GM19099 (cell line): ENCODE data around the gene DUSP22.

Experiments used
- POLR2A ChIP-seq: IDR thresholded peaks from 3 replicates; pipeline ENCODE4 v1.6.1; 2011; ENCODE audit warnings: low read depth; ENCODE audit not compliant: insufficient read length; ENCODE audit errors: extremely low read depth

DUSP22 gene

GRCh38 chr6:373773-374724 is 81.8 kb downstream of the DUSP22 start:
- TF ChIP-seq POLR2A = no peak

GRCh38 chr6:374956-375355 is 82.7 kb downstream of the DUSP22 start:
- TF ChIP-seq POLR2A = no peak

GRCh38 chr6:376827-377640 is 84.7 kb downstream of the DUSP22 start:
- TF ChIP-seq POLR2A = no peak

- no peak for TF ChIP-seq POLR2A
Observed at GRCh38 chr6:378090-378957, 86.0 kb downstream of the DUSP22 start.

- TF ChIP-seq POLR2A = no peak
Observed at GRCh38 chr6:378958-379409, 86.7 kb downstream of the DUSP22 start.

GRCh38 chr6:379410-380181 is 87.3 kb downstream of the DUSP22 start:
- no peak for TF ChIP-seq POLR2A

GRCh38 chr6:380234-381218 is 88.2 kb downstream of the DUSP22 start:
- no peak for TF ChIP-seq POLR2A

- no peak for TF ChIP-seq POLR2A
Observed at GRCh38 chr6:381742-382461, 89.6 kb downstream of the DUSP22 start.

- TF ChIP-seq POLR2A = no peak
Observed at GRCh38 chr6:382883-383810, 90.9 kb downstream of the DUSP22 start.

- no peak for TF ChIP-seq POLR2A
Observed at GRCh38 chr6:383856-384255, 91.6 kb downstream of the DUSP22 start.

GRCh38 chr6:384898-385297 is 92.6 kb downstream of the DUSP22 start:
- TF ChIP-seq POLR2A = no peak
